HG02759 (cell line): ENCODE results near the gene TSC22D1.

Experiments used
- ATAC-seq: cut with Tn5 transposase; IDR thresholded peaks from one replicate; pipeline ENCODE4 v1.9.1; 2021; ENCODE audit warnings: mild to moderate bottlenecking, moderate library complexity; ENCODE audit not compliant: unreplicated experiment

TSC22D1 gene

DNA sequence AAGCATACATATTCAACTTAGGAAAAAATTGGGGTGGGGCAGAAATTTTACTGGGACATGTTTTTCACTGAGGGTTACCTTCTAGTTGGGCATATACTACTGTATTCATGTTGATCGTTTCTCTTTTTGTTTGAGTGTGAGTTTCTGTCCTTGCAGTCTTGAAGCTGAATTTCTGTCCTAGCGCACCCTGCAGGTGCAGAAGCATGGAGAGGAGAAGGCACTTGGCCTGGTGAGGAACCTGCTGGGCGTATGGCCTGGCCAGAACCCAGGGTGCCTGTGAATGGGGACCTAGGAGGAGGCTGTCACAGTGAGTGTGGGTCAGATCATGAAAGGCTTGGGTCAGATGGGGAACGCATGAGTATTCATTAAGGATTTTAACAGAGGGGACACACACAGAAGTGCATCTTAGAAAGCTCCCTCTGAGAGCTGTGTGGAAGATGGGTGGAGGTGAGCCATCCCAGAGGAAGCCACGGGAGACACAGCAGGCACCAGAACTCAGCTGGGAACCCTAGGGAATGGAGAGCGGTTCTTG is 165.7 kb downstream of the TSC22D1 start:
- no peak for ATAC-seq

DNA sequence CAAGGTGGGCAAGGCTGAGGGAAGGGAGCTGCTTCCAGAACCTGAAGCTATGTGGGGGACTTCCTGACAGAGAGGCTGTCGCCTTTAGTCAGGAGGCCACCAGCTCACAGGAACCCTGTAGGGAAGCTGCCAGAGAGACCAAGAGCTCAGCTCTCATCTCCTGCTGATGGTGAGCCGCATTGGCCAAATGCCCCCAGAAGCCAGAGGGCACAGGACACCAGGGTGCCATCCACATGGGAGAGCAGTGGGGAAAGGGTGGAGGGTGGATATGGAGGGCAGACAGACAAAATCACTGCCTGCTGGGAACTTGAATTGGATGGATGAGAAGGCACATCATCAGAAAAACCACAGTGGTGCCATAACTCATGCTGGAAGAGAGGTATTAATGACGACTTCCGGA is 166.5 kb downstream of the TSC22D1 start:
- ATAC-seq, result no peak

DNA sequence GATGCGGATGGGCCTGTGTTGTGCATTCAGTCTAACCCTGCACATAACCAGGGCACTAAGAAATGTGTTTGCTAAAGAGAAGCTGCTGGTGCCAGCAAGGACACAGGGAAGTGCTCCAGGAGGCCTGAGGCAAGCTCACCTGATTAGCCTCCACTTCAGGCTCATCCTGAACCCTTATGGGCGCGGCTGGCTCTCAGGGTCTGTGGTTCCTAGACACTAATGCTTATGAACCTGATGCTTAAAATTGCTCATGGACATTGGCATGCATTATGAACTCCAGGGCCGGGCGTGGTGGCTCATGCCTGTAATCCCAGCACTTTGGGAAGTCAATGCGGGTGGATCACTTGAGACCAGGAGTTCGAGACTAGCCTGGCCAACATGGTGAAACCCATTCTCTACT is 168.2 kb downstream of the TSC22D1 start:
- ATAC-seq, result no peak

DNA sequence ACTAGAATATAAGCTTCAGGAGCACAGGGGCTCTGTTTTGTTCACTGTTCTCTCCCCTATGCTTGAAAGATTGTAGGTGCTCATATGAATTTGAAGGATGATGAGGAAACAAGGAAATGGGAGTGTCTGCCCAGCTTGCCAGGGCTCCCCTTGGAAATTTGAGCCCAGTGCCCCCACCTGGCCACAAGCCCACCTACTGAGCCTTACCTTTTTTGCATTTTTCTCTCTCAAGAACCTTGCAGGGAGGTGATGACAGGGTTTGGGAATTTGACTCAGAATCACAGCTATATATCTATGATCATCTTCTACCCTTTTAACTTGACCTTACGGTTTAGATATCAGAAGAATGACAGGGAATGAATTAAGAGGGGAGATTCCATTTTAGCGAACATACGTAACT is 168.8 kb downstream of the TSC22D1 start:
- no peak for ATAC-seq

DNA sequence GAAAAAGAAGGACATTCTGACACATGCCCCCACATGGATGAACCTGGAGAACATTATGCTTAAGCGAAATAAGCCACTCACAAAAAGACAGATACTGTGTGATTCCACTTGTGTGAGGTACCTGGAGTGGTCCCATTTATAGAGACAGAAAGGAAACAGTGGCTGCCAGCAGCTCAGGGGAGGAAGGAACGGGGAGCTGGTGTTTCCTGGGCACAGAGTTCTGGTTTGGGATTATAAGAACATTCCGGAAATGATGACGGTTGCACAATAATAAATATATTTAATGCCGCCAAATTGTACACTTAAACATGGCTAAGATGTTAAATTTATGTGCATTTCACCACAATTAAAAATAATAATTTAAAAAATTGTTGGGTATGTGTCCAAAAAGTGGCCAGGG is 169.5 kb downstream of the TSC22D1 start:
- no peak for ATAC-seq

DNA sequence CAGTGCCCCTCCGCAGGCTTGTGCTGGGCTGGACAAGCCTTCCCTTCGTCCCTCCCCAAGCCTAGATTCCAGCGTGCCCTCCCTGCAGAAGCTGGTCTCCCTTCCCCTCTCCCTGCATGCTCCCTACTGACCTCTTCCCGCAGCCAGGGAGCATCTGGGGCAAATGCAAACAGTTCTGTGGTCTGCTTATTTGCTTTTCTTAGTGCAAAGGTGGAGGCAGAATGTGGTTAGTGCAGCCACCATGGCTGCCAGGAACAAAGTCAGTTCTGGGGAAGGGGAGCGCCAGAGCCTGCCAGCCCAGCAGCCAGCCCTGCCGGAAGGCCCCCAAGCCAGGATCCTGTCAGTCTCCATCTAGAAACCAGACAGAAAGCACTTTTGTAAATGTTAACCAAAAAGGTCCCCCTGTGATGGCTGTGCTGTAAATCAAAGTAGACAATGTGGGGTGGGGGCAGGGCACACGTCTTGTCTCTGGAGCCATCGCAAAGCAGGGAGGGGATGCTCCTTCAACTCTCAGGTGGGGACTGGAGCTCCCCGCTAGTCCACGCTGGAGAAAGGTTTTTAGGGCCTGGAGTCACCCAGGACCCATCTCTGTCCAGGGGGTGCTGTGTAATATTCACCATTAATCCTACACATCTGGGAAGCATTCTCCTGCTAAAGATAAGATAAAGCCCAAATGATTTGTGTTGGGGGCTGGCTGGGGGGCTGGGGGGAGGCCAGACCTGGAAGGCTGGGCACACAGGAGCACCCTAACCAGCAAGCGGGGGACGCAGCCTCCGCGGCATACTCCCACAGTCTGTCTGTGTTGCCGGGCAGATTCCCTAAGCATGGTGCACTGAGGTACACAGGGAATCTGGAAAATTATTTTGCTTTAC is 171.6 kb downstream of the TSC22D1 start:
- no peak for ATAC-seq

DNA sequence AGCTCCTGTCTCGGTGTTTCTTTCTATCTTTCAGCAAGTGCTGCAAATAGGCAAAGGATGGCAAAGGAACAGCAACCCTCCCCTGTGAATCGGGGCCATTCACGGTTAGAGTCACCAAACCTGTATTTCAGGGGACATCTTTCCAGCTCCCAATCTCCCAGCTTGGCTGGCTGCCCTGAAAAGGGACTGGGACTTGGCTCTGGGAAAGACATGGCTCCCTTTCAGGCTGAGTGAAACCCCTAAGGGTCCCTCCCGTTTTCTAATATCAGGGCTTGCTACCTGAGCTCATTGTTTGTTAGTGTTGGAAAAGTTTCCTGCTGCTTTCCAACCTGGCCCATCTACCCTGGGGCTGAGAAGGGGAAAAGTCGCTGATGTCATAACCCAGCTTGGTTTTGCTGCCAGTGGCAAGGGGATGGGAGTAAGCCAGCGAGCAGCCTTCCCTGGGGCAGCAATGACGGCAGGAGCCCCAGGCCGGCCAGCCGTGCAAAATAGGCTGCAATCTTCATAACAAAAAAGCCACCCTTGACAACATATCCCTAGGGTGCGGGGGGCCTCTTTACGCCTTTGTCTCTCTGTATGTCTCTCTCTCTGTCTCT is 172.6 kb downstream of the TSC22D1 start:
- no peak for ATAC-seq

DNA sequence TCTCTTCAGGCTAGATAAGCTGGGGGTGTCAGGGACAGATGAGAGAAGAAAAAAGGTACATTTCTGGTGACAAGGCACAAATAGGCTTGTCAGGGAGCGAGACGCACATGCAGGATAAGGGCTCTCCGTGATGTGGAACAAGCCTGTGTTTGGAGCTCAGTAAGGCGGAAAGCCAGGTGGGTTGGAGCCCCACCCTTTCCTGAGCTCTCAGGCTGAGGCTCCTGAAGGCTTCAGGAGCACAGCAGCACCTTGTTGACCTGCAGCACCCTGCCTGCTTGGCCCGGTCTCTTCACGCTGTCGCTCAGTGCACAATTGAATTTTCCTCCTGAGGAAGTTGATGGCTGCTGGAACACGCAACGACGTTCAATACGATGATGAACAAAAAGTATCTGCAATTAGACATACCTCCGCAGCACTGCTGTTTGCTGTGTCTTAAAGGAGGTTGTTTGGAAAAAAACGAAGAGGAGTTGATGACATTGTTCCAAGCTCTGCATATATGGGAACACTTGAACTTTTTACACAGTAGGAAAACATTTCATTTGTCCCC is 173.2 kb downstream of the TSC22D1 start:
- no peak for ATAC-seq

DNA sequence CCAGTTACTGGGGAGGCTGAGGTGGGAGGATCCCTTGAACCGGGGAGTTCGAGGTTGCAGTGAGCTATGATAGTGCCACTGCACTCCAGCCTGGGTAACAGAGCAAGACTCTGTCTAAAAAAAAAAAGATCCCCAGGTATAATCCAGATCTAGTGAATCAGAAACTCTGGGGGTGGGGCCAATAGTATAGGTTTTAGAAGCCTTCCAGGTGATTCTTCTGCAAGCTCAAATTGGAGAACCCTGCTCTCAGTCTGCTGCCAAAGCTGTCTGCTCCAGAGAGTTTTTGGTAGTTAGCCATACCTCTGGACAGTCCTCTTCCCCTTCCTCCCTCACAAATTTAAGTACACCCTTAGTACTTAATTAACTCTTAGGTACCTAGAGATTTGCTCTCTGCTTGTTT is 174.6 kb downstream of the TSC22D1 start:
- no peak for ATAC-seq

DNA sequence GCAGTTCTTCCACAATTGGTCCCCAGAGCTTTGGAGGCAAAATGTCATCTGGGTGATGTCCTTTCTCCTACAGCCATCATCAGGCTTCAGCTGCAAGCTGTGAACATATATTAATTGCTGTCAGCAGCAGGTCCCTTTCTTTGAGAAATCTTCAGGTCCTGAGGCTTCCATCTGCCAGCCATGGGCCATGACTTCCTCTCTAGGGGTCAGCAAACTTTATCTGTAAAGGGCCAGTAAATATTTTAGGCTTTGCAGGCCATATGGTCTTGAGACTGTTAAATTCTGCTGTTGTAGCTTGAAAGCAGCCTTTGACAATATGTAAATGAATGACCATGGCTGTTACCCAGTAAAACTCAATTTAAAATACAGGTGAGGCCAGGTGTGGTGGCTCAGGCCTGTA is 175.4 kb downstream of the TSC22D1 start:
- ATAC-seq, result no peak

DNA sequence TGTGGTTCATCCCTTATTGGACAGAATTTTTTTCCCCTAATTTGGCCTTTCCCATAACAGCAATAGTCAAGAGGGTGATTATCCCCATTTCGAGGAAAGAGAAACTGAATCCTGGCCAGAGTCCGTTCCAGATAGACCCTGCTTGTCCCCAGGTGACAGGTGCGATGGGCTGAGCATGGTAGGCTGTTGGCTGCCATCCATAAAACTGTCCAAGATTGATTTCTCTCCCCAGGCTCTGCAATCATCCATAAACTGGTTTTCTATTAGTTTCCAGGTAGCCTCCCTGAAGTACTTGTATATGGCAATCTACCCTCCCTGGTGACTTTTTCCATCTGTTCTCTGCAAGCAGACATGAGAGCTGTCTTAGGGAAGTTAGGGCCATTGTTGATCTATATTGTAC is 177.1 kb downstream of the TSC22D1 start:
- no peak for ATAC-seq

DNA sequence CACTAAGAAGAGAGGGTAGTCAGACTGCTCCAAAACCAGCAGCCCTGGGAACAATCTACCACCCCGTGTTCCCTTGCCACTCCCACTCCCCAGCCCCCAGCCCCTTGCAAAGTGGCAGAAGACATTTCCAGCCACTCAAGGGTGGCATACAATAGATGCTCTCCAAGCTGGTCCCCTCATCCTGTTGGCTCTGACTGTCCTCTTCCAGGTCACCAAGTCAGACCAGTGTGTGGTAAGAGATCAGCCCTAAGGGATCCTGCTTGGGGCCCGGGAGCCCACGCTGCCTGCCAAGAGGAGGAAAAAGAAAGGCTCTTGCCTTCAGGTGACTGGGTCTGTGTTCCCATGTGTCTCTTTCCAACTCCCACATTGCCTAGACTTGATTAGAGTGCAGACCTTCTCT is 177.5 kb downstream of the TSC22D1 start:
- no peak for ATAC-seq

DNA sequence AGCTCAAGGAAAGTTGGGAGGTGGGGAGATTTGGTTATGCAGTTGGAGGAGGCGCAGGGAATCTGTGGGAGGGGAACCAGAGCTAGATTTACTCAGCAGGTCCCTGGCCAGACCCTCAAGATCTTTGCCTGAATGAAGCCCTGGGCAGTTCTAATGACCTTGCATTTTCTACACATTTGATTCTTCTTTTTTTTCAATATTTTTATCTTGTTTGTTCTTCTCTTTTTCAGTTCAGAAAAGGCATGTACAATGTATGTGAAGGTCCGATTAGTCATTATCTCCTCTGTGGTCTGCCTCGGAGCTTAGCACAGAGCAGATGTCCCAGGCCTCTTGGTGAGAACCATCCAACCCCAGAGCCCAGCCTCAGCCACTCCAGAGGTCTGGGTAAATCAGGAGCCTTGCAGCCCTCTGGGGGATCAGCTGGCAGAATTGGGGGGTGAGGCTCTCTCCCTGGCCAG is 178.3 kb downstream of the TSC22D1 start:
- no peak for ATAC-seq

DNA sequence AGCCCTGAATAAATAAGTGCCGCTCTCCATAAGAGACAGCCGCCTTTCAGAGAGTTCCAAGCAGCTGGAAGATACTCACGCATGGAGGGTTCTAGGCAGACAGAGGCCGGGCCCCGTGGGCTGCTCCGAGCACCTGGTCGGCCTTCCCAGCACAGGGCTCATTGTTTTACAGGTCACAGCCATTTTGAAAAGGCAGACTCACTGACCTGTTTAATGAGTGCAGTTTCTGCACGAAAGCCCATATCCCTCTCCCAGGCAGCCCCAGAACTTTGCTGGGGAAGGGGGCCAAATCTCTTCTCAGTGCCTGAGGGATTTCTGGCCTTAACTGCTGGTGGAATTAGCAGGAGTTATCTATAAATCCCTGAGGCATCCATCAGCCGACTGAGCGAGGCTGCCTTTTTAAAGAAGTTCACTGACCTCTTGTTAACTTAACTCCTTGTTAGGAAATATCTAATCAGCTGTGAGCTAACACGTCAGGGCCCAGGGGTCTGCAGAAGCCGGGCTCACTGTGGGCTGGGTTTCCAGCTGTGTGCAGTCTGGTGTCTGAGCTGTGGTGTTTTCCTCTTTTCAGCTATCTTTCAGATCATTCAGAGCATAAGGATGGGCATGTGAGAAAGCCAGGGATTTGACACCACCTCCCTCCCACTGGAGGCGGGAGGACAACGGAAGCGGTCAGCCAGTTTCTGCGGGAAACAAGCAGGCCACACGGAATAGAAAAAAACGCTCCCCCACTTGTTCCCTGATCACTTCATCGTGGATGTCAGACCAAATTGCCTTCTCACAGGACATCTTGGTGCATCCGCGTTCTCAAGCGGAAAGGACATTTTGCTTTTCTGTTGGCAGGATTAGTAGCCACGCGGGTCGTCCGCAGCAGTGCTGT is 179.2 kb downstream of the TSC22D1 start:
- no peak for ATAC-seq

DNA sequence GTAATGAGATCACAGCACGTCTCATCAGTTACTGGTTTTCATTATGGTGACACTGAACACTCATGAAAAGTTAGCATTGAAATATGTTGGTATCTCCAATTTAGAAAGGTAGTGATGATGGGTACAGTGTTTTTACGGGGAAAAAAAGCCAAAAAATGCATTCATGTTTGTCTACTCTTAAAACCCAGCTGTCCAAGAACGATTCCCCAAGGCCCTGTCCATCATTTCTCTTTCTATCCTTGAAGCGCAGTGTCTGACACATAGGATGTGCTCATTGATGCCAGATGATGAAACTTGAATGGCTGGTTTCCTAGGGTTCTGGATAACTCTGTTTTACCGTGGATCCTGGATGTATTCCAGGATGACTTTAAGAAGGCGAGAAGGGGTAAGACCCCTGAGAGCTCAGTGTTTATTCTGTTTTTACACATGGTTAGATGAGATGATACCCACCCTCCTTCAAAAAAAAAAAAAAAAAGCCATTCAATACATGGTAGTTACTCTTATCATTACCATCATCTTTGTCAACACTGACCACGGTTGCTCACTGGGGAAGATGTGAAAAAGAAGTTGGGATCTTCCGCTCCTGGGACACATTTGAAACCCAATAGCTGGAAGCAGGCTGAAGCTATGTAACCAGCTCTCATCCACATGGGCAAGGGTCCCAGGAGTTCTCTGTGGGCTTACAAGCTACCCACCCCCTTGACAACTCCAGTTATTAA is 180.0 kb downstream of the TSC22D1 start:
- ATAC-seq, result no peak

DNA sequence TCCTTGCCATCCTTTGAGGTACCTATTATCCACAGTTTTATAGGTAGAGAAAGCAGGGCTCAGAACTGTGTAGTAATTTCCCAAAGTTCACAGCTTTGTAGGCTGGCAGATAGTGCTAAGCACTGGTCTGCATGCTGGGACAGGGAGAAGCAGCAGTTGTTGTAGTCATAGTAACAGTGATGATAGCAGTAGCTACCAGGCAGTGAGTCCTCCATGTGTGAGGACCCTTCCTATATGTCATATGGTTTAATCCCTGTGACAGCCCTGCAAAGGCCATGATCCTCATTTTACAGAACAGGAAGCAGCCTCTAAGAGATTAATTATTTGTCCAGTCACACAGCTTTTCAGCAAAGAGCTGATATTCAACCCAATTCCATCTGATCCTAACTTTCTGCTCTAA is 181.5 kb downstream of the TSC22D1 start:
- no peak for ATAC-seq

DNA sequence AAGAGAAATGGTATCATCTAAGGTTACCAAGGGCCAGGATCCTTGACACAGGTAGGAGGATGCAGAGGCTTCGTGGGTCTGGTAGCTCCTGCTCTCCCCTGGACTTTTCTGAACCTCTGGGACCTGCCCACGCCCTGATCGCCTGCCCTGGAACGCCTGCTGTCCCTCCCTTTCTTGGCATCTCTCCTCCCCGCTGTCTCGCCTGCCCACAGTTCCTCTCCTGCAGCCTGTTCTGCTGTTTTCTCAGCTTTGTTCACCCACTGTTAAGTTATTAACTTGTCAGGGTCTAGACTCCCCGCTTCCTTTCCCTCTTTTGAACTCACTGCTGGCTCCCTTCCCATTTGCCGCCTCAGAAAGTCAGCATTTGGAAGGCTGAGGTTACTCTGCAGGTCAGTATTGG is 182.7 kb downstream of the TSC22D1 start:
- ATAC-seq, result no peak

DNA sequence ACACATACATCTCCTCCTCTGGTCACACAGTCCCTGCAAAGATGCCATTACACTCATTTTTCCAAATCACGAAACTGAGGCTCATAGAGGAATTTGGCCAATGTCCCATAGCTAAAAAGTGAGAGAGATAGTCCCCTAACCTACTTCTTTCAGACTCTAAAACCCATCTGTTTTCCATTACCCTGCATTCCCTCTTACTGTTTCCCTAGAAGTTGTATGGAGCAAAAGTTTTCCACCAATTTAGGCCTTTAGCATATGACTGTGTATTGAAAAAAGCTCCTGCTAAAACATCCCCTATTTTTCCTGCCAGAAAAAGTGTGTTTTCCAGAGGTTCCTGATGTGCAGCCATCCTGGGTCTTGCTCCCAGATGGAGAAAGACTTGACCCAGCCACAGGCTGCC is 186.3 kb downstream of the TSC22D1 start:
- no peak for ATAC-seq

DNA sequence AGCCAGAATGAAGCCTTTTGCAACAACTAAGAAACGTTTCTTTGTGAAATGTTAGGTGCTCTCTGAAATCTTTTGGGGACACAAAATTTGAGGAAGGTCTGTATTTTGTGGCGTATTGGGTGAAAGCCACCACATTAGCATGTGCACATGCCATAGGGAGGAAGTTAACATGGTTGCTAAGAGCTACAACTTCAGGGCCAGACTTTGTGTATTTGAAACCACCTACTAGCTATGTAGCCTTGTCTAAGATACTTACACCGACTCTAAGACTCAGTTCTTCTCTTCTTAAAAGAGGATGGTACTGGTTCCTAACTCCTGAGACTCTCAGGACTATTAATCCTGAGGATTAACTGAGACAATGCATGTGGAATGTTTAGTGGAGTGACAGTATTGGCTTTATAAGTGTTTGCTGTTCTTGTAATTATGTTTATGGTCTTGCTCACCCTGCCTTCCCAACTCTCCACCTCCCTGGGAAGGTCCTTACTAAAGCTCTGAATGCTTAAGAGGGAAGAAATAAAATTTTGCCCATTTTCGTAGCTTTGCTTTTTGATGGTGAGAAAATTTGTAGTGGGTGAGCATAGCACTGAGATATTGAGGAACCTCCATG is 187.0 kb downstream of the TSC22D1 start:
- ATAC-seq, result no peak
